ENCODE data around the gene TGFB1. TPM values are rescaled to one million over a fixed set of nuclear protein-coding genes. Genes with fewer than 3 reads are reported as not detected.

Gene TGFB1
- total and polyA plus RNA-seq, 9 of the 15 experiments (the other 6 are each of a cell fraction or from before 2014, with no cell fraction given) = 0.24 to 159 (median 17.2) TPM

DNA sequence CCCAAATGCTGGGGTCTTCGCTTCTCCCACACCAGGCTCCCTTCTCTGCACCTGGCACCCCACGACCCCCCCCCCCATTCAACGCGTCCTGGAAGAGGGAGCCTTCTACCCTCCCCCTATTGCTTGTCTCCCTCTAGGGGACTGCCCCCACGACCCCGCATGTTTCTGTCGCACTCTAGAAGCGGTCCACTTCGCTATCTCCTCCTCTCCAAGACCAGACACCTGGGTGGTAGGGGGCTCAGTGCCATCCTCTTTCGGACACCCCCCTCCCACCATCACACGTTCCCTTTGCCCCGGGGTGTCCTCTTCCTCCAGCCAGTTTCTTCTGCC, 1.5 kb downstream of the TGFB1 start:
- Histone ChIP-seq H3K9me3 (replicated peaks; ENCODE audit: control insufficient read depth, insufficient read depth, low read depth, low read length) (no peaks in the 10 kb centered on the region), H3K27me3 (ENCODE audit: control insufficient read depth in 2 of 2, insufficient read depth in 2 of 2, low read length in 2 of 2) (no peaks in the 10 kb centered on the region), H3K9ac (ENCODE audit: insufficient read depth in 1 of 2, low read depth in 2 of 2, low read length in 2 of 2) (peak overlapping the region; percentile 85 to 99), H2AFZ (ENCODE audit: low read depth, low read length) (no peak overlapping the region), H3K4me1 (replicated peaks in 1 of 2; ENCODE audit: control insufficient read depth in 2 of 2, insufficient read depth in 2 of 2, low read length in 2 of 2) (peaks cover 11 to 44% of the 10 kb centered on the region in 2 experiments), H3K27ac (ENCODE audit: extremely low read depth, low read depth, low read length) (peak overlapping the region; percentile 93), H3K36me3 (ENCODE audit: control insufficient read depth, insufficient read depth, low read length) (peaks cover 37% of the 10 kb centered on the region), H3K79me2 (ENCODE audit: control insufficient read depth, insufficient read depth, low read length) (peaks cover 66% of the 10 kb centered on the region), H4K20me1 (replicated peaks; ENCODE audit: control insufficient read depth, insufficient read depth, low read length) (peaks cover 17% of the 10 kb centered on the region), H3K9me1 (ENCODE audit: control insufficient read depth, insufficient read depth, low read length) (no peaks in the 10 kb centered on the region), H3K4me3 (peak overlapping the region; percentile 98), H3K4me2 (ENCODE audit: insufficient read depth, low read length) (peak overlapping the region; percentile 100)
- intact Hi-C loops (cut with micrococcal nuclease) (loop anchor here (1.0 to 5.0 kb wide), 3 partner anchors 29 to 90 kb away; partner anchors contain the start of gene HNRNPUL1), in situ Hi-C loops (cut with MboI) (no loop called here)
- CTCF ChIA-PET (ENCODE audit: low intra/inter-chr PET ratio) = no interaction called here
- POLR2A ChIA-PET = interaction anchor here (0.6 to 3.1 kb wide), 10 partner anchors 10 to 156 kb away, joined by 3 to 20 read pairs (median 4); partner anchors contain the start of gene B9D2
- DNase-seq (ENCODE audit: extremely low read depth in 1 of 4, low spot score in 3 of 4) = no peak
- 0% methylated on average over 10 of the region's 12 CpGs for WGBS (ENCODE audit: insufficient coverage, low coverage, missing lambda C conversion rate)
- ATAC-seq = no peak
- no TSS peak for BruUV-seq (replicated peaks)
- no peak for FAIRE-seq
- TF ChIP-seq ZFX (CRISPR knock-in tag; IDR thresholded peaks at IDR 0.05) = no peak
- TF ChIP-seq STAG1 (CRISPR knock-in tag; IDR thresholded peaks at IDR 0.05; ENCODE audit: borderline replicate concordance) = no peak
- TF ChIP-seq DIDO1 (tag; IDR thresholded peaks at IDR 0.05; ENCODE audit: low read depth) = 0 out of 2 replicates have a peak, but pooled peaks have one; percentile 28
- no peak for TF ChIP-seq NFE2L1 (tag; IDR thresholded peaks at IDR 0.05; ENCODE audit: borderline replicate concordance, low read depth)
- TF ChIP-seq ZBTB11 (CRISPR knock-in tag; IDR thresholded peaks at IDR 0.05) = 0 out of 6 replicates have a peak, but pooled peaks of 1 of the 3 experiments have one; percentile 47
- no peak for TF ChIP-seq KDM2B (CRISPR knock-in tag; IDR thresholded peaks at IDR 0.05)
- no peak for TF ChIP-seq CBFB (CRISPR knock-in tag; IDR thresholded peaks at IDR 0.05)
- TF ChIP-seq GABPA (tag; conservative IDR thresholded peaks at IDR 0.05; ENCODE audit: low read depth) = no peak
- TF ChIP-seq, protein P1, sequence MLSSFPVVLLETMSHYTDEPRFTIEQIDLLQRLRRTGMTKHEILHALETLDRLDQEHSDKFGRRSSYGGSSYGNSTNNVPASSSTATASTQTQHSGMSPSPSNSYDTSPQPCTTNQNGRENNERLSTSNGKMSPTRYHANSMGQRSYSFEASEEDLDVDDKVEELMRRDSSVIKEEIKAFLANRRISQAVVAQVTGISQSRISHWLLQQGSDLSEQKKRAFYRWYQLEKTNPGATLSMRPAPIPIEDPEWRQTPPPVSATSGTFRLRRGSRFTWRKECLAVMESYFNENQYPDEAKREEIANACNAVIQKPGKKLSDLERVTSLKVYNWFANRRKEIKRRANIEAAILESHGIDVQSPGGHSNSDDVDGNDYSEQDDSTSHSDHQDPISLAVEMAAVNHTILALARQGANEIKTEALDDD (IDR thresholded peaks at IDR 0.05) = no peak
- TF ChIP-seq ERF (CRISPR knock-in tag; IDR thresholded peaks at IDR 0.05) = no peak
- TF ChIP-seq POLR2AphosphoS5 (IDR thresholded peaks at IDR 0.05; ENCODE audit: control insufficient read depth, insufficient read depth, low read depth, low read length) = no peak
- TF ChIP-seq SRSF7 (optimal IDR thresholded peaks at IDR 0.05; ENCODE audit: low read depth, low read length) = no peak
- TF ChIP-seq DDX20 (tag; IDR thresholded peaks at IDR 0.05; ENCODE audit: low read depth) = no peak
- TF ChIP-seq ZNF23 (CRISPR knock-in tag; IDR thresholded peaks at IDR 0.05) = no peak
- no peak for TF ChIP-seq CXXC5 (CRISPR knock-in tag; IDR thresholded peaks at IDR 0.05)
- no peak for TF ChIP-seq ILF3 (IDR thresholded peaks at IDR 0.05; ENCODE audit: borderline replicate concordance)
- TF ChIP-seq GTF2F1 (IDR thresholded peaks at IDR 0.05; ENCODE audit: low read depth, low read length) = no peak
- no peak for TF ChIP-seq NR4A1 (CRISPR knock-in tag; IDR thresholded peaks at IDR 0.05)
- TF ChIP-seq NR4A1 (tag; IDR thresholded peaks at IDR 0.05) = no peak
- no peak for TF ChIP-seq ZNF224 (CRISPR knock-in tag; IDR thresholded peaks at IDR 0.05)
